GM21515 (cell line): Measurements from ENCODE around the gene MACC1.

Source experiments
- ATAC-seq: cut with Tn5 transposase; IDR thresholded peaks from one replicate; pipeline ENCODE4 v1.9.1; 2021; ENCODE audit not compliant: unreplicated experiment

The MACC1 gene

DNA sequence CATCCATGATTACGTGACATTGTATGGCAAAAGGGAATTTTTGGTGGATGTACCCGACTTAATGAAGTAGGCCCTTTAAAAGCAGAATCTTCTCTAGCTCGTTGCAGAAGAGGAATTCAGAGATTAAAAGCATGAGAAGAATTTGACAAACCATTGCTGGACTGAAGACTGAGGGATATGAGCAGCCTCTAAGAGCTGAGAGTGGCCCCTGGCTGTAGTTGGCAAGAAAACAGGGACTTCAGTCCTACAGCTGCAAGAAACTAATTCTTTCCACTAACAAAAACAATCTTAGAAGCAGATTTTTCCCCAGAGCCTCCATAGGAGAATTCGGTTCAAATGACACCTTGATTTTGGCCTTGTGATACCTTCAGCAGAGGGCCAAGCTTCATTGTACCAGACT is 34.1 kb downstream of the MACC1 start:
- ATAC-seq: no peak

DNA sequence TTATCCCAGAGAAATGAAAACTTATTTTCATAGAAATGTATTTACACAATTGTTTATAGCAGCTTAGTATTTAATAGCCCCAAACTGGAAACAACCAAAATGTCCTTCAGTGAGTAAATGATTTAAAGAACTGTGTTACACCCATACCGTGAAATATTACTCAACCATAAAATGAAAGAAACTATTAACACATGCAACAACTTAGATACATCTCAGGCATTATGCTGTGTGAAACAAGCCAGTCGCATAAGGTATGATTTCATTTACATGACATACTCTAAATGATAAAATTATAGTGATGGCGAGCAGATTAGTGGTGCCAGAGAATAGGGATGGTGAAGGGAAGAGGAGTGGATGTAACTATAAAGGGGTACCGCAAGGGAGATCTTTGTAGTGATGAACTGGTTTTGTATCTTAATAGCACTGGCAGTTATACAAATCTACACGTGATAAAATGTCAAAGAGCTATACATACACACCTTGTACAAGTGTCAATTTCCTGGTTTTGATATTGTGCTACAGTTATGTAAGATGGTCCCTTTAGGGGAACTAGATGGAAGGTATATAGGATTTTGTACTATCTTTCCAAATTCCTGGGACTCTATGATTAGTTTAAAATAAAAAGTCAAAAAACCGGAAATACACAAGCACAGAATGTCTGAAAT is 40.5 kb downstream of the MACC1 start:
- no peak for ATAC-seq

DNA sequence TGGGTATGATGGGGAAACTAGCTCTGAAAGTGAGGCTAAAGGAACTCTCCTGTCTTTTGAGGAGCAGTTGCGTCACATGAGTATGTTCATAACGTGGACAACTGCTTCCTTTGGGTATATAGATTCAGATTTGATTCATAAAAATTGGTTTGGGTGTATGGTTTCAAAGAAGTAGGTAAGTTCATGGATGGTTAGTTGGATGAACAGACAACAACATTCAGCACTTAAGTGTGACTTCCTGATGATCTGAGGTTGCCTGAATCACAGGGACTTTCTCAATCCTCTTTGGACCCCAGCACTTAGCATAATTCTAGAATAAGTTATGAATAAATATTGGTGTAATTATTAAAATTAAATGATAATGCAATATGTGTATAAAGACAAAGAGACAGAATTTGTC is 43.4 kb downstream of the MACC1 start:
- no peak for ATAC-seq

DNA sequence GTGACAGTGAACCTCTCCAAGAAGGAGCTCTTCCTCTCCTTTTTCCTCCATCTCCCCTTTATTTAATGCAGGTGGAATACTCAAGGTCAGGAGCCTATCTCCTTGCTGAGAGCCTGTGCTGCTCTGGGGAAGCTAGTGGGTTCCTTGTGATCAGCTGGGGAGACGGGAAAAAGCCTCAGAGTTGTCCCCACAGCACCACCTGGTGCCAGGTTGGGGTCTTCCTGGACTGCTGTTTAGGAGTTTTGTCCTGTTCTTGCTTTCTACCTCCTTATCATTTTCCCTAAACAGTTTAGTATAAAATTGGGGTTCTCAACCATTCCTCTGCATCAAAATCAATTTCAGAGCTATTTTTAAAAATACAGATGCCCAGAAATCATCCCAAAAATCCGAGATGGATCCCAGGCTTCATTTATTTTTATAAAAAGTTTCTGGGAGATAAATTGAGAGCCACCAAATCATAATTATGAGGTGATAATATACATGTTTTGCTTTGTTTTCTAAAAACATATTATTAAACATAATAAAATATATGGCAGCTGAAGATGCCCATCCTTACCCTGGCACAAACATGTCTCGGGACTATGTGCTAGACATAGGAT is 44.3 kb downstream of the MACC1 start:
- ATAC-seq: peak; percentile 60

DNA sequence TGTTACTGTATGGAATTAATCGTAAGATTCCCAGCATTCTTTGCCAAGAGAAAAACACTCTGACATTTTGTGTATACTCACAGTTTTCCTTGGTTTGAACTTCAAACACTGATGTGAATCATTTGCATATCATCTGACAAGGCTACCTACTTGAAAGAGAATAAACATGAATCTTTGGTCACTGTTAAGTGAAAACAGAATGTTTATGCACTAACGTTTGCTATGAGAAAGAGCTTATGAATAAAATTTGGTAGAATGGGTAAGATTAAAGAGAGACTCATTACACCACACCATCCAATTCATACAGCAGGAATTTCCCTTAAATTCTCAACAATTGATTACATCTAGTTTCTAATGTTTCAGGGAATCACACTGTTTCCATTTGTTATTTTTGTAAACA is 46.6 kb downstream of the MACC1 start:
- ATAC-seq: no peak

DNA sequence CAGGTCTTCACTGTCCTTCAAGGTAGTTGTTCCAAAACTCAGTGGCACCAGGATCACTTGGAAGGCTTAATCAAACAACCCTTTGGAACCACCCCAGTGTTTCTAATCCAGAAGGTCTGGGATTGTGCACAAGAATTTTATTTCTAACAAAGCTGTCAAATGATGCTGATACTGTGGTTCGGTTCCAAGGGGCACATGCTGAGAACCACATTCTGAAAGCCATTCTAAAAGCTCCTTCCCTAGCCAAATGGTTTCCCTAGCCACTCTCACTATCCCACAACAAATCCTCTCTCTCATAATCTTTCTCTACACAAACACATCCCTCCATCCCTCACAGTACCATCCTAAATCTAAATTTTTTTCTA is 52.1 kb downstream of the MACC1 start:
- ATAC-seq: no peak

DNA sequence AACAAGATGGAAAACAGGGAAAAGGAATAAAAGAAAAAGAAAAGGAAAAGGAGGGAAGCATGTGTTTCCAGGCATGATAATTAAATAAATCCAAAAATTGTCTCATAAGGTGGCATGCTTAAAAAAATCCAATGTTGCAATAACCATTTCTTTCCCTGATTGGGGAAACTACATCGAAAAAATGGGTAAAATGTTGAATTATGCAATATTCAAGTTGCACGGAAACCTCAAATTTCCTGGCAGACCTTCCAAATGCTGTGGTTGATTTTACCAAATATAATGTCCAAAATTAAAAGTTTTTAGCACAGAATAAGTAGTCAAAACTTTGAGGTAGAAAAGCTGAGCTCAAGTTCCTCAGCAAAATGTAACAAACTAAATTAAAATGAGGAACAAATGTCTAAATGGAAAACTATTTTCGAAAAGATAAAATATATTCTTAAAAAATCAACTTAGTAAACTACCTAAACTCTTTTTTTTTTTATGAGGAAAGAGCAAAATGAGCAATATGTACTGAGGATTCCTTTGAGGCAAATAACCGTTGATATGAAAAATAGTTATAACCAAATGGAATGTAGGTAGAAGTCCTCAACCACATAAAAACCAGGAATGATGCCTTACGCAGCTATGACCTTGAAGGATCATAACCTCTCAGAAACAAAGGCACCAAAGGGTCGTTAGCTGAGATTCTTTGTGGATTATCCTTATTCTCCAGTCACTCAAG is 52.6 kb downstream of the MACC1 start:
- ATAC-seq: no peak

DNA sequence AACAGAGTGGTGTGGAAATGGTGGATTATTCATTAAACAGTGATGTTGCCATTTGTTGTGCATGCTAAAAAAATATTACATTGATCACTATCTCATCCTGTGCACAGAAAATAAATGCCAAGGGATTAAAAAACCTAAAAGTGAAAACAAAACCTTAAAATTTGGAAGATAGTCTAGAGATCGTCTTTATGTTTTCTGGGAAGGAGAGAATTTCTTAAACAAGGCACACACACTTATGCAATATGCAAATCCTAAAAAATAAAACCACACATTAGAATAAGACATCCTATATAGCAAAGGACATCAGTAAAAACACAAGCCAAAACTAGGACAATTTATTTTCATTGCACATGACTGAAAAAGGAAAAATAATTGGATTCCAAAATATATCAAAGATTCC is 54.5 kb downstream of the MACC1 start:
- ATAC-seq: no peak

DNA sequence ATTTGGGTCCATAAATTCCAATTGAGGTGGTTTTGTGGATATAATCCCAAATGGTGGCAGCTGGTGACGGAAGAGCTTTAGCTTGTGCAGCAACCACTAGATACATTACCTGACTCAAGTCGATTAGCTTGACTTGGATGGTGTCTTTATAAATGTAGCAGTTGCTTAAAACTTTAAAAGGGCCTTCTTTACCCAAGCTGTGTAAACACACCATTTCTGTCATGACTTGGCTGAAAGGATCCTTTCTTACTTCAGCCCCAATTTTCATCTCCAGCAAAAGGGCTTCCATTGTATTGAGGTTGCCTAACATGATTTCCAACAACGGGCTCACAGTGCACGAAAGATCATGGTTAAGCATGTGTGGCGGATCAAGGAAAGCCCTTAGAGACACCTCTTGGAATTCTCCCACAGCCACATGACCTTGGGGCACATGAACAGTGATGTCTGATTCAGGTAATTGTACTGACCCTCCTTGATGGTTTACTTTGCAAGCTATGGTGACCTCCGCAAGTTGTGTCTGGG is 57.9 kb downstream of the MACC1 start:
- no peak for ATAC-seq

DNA sequence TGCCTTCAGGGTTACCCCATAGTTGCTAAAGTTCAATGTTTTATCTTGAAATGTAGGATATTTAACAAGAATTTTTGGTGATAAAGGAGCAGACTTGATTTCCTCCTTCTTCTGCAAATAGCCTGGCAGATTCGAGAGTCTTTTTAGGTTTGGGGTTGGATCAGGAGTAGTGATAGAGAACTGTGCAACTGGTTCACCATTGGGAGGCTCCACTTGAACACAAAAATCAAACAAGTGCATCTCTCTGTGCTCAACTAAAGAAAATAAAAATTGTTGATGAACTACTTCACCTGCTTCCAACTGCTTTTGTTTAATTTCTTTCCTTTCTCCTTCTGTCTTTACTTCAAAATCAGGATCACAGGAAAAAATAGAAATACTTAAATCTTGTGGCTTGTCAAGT is 58.5 kb downstream of the MACC1 start:
- ATAC-seq: no peak

DNA sequence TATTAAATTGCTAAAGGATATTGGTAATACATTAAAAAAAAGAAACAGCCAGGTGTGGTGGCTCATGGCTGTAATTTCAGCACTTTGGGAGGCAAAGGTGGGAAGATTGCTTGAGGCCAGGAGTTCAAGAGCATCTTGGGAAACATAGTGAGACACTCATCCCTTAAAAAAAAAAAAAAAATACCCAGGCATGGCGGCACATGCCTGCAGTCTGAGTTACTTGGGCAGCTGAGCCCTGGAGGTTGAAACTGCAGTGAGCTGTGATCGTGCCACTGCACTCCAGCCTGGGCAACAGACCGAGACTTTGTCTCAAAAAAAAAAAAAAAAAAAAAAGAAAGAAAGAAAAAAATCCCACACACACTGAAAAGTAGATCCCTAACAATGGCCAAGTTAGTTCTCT is 59.7 kb downstream of the MACC1 start:
- no peak for ATAC-seq

DNA sequence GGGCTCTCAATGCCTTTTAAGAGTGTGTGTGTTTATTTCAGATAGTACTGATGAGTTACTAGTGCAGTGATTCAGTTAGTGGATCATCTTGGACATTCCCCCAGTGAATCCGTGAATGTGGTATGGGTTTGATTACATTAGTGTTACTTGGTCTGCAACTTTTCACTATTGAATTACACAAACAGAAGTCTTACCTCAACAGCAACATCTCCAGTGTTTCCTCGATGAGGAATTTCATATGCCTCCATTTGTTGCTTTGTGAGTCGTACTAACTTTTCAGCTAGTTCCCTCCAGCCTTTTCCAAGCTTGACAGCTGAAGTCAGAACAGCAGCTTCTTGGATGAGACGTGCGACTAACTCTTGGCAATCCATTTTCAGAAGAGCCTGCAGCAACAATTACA is 63.2 kb downstream of the MACC1 start:
- ATAC-seq: no peak

DNA sequence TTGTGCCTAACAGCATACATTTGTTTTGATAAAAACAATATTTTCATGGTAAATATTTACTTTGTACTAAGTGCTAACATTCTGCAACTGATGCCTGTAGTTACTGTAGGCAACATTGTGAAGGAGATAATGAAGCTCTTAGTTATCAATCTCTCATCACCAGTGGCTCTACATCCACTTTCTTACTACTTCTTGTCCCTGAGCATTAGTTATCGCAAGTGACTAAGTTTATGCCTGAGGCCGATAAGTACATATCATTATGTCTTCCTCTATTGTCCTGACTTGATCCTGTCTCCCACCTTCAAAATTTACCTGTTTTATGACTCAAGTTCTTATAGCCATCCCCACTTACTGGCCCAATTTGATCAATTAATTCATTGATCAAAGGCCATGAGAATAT is 63.6 kb downstream of the MACC1 start:
- no peak for ATAC-seq

DNA sequence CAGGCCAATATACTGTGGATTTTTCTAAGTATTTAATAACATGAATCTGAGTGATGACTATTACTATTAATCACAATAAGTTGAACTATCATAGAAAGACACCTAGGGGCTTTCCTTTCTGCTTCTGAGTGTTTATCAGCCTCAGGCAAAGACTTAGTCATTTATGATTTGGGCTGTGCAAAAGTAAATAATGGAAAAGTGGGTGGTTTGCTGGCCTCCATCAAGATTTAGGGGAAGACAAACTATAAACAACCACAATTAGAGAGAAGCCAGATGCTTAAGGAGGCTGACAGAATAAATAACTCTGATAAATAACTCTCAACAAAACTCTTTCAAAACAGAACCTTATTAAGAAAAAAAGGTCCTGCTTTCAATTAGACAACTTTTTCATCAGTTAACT is 64.7 kb downstream of the MACC1 start:
- ATAC-seq: no peak

DNA sequence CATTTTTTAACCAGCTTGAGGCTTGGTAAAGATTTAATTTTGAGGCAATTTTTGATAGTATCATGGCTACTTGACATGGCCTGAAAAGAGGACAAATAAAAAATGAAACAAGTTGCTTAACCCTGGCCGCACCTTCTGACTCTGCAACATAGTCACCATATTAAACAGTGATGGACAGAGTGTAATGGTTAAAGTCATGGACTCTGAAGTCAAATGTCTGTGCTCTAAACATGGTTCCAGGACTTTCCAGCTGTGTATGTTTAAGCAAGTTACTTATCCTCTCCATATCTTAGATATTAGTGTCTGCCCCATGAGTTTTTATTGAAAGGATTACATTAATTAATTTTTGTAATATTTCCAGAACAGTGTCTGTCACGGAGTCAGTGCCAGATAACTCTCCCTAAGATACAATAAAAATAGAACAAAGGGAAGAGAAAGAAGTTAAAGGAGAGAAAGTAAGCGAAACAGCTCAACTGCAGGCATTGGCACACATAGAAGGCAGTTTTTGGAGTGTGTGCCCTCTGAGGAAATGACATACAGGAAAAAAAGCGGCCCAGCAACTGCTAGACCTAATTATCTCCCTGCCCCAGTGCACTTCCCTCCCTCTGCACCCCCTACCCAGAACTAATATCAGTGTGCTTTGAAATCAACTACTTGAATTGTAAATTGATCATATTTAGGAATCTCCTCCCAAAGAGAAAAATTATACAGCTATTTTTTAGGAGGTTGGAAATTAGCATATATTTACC is 65.3 kb downstream of the MACC1 start:
- no peak for ATAC-seq

DNA sequence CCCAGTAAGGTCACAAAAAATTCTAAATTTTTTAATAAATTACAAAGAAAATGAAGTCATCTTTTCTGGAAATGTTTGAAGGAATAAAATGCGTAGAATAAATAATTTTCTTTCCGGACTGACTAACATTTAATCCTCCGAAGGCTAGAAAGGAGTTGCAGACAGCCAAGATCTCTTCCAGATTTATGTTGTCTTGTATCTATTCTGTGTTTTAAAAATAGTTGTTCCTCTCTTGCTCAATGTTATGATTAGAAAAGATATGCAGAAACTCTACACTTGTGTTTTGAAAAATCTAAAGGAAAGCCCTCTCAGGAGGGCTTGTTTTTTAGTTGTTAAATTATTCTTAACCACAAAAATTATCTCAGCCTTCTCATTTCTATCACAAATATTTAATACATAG is 70.7 kb downstream of the MACC1 start:
- ATAC-seq: no peak

DNA sequence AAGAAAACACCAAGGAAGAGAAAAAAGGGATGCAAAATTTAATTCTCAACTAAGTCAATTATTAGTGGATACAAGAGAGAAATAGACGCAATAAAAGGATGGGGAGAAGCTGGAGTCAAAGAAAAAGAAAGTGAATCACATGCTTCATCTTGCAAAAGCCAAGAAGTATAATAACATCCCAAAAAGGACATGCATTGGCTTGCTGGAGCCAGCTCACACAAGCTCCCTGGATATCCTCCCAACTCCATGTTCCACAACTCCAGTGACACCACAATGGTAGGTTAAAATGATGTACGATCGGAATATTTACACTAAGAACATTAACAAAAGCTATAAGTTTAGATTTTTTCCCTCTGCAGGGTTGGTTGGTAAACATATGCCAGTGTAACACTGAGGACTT is 72.4 kb downstream of the MACC1 start:
- ATAC-seq: no peak

DNA sequence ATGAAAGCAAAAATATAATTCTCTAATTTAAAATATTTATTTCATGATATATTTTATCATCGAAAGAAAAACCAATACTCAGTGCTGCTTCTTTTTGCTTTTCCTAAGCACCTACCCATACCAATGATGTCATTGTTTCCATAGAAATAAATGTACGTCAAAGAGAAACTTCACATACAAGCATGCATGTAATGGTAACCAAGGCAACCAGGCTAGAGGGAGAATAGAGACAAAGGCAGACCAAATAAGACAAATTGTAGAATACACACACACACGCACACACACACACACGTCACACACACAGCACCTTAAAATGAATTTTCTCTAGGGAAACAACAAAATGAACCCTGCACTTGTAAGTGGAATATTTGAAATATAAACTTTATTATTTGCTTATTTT is 75.5 kb downstream of the MACC1 start:
- no peak for ATAC-seq

DNA sequence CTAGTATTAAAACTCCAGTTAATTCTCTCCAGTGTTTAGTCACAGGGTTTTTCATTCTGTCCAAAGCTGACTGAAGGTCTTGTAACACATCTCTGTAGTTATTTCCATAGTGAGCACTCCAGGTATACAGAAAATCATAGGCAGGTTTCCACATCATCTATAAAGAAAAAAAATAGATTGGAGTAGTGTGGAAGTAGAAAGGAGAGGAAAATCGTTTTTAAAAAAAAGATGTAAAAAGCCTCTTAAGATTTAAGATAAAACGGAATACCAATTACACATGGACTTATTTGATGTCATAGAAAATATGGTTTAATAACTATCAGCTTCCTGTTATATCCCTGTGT is 76.2 kb downstream of the MACC1 start:
- ATAC-seq: no peak

DNA sequence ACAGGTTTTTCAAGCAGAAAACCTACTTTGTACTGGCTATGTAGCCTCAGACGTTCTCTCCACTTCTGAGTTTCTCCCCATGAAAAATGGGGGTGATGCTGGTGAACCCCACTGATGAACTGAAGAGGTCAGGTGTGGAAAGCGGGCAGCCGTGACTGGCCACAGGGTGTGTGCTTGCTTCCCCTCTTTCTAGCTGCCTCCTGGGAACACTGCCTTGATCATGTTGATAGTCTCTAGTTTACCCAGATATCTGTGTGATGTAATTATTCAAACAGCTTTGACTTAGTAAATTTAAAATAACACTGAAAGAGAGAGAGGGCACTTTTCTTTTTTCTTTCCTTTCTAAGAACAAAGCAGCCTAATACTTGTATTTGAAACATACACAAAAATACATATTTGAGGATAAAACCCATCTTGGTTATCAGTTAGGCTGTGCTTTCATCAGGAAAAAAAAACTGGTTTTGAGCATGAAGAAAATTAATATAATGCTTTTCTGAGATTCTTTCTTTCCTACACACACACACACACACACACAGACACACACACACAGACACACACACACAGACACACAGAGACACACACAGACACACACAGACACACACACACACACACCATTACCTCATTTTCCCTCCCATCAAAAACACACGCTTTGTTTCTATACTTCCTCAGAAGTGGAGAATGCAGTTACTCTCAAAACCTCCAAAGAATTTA is 76.7 kb downstream of the MACC1 start:
- no peak for ATAC-seq

DNA sequence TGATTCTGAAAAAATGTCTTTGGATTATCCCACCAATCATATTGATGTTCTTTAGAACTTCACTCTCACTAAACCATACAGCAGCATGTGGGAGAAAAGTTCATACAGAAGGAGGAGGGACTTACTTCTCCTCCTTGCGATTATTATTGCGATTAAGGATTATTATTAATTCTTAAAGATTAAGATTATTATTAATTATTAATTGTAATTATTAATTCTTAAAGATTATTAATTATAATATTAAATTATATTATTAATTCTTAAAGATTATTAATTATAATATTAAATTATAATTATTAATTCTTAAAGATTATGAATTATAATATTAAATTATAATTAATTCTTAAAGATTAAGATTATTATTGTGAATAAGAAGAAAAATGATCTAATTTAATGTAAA is 80.5 kb downstream of the MACC1 start:
- no peak for ATAC-seq
